AG08396 (cell line): ENCODE data around the gene C2orf81.
"Not testable (repeated sequence)": the region's sequence is repeated elsewhere in the genome, so short reads cannot be mapped to it uniquely, and the experiment has no call there.

Source experiments
- DNase-seq: peaks from one replicate; pipeline ENCODE4 v3.0.0; 2012; ENCODE audit warnings: low spot score, mixed read lengths

Gene C2orf81

GRCh38 chr2:74421221-74421870 is at the start of gene C2orf81, which contains the start of gene WDR54:
Gene C2orf81 (minus strand): TSS chr2:74421619. CDS start chr2:74421560, 59 bp downstream.
Gene WDR54 (plus strand): TSS chr2:74421730. CDS start chr2:74422154, 424 bp downstream.
- DNase-seq = peak; percentile 97

DNA sequence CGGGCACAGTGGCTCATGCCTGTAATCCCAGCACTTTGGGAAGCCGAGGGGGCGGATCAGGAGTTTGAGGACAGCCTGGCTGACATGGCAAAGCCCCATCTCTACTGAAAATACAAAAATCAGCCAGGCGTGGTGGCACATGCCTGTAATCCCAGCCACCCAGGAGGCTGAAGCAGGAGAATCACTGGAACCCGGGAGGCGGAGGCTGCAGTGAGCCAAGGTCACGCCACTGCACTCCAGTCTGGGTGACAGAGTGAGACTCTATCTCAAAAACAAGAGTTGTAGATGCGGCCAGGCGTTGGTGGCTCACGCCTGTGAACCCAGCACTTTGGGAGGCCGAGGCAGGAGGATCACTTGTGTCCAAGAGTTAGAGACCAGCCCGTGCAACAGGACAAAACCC is 49.3 kb upstream of the C2orf81 start:
- DNase-seq = not testable (repeated sequence)

DNA sequence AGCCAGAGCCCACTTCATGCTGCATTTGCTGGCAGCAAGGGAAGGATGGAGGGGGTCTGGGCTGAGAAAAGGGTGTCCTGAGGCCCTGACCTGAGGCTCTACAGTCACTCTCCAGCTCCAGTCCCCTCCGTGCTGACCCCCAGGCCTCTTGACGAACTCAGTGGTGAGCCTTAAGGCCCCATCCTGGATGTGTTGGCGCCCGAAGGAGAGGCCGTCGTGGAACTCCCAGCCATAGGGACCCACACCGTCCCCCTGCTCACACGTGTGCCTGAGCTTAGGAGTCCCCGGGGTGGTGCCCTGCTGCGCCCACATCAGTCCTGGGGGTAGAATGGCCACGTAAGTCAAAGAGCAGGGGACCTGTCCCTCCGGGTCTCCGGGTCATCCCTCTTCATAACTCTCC is 43.0 kb upstream of the C2orf81 start:
- no peak for DNase-seq

DNA sequence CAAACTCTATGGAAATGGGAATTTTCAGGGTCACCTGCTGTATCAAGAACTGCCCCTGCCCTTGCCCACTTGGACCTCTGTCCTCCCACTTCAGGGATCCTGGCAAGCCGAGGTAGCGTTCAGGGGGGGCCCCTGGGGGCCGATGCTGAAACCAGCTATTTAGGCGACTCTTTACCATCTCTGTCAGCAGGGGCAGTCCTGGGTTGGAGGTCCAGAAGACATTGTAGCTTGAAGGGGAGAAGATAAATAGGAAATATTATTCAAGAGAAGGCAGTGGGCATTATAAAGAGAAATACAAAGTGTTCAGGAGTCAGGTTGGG is 41.3 kb upstream of the C2orf81 start:
- no peak for DNase-seq

DNA sequence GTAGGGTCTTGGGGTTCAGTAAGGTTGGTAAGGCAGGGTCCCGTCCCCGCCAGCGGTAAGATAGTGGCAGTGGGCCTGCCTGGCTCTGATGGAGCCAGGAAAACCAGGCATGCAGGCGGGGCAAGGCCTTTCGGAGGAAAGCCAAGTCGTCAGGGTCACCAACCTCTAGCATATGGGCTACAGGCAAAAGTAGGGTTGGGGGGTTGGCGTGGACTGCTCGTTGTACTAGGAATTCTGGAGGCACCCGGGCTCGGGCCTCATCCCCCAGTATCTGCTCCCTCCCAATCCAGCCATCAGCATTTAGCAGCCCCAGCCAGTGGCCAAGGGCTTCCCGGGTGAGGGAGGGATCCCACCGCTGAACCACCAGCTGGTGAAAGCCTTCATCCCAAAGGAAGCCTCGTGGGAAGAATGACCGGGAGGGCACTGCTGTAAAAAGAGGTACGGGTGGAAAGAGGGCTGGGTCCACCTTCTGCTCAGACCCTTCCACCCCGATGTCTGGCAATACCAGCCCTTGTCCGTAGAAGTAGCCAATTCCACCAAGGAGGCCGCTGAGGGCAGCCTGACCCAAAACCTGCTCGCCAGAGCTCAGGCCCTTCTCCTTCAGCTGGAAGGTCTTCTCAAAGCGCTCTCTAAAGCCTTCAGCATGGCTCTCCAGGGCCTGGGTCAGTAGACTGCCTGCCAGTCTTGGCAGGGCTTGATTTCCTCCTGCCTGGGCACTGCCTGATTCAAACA is 40.8 kb upstream of the C2orf81 start:
- DNase-seq = no peak

- DNase-seq = no peak
Measured at GRCh38 chr2:74461187-74462053, 40.0 kb upstream of the C2orf81 start.

GRCh38 chr2:74460187-74460586 is 38.8 kb upstream of the C2orf81 start:
- not testable (repeated sequence) for DNase-seq

DNA sequence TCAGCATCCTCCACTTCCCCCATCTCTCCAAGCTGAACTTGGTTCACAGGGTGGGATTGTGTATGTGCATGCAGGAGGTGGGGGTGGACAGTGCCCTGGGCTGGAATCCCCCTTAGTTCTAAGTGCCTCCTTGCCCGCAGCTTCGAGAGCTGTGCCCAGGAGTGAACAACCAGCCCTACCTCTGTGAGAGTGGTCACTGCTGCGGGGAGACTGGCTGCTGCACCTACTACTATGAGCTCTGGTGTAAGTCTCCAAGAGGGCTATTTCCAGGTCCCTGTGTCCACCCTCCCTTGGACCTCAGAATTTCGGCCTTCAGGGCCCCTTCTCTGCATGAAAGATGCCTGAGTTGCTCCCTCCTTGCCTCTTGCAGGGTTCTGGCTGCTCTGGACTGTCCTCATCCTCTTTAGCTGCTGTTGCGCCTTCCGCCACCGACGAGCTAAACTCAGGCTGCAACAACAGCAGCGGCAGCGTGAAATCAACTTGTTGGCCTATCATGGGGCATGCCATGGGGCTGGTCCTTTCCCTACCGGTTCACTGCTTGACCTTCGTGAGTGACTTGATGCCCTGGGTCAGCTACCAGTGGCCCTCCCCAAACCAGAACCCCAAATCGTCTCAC is 38.2 kb upstream of the C2orf81 start:
- DNase-seq = not testable (repeated sequence)

GRCh38 chr2:74458938-74459363 is 37.5 kb upstream of the C2orf81 start:
- no peak for DNase-seq

- DNase-seq = peak; percentile 99
Measured at GRCh38 chr2:74458132-74458937, 36.9 kb upstream of the C2orf81 start, which contains the start of gene WBP1. Gene WBP1 (plus strand): TSS chr2:74458438. CDS start chr2:74458603, 165 bp downstream.

GRCh38 chr2:74457549-74458131 is 36.2 kb upstream of the C2orf81 start:
- no peak for DNase-seq

GRCh38 chr2:74457129-74457548 is 35.7 kb upstream of the C2orf81 start:
- no peak for DNase-seq

- peak; percentile 91 for DNase-seq
Measured at GRCh38 chr2:74454654-74455511, 33.5 kb upstream of the C2orf81 start, which contains the start of gene INO80B. Gene INO80B (plus strand): TSS chr2:74455087. CDS start chr2:74455117, 30 bp downstream.

GRCh38 chr2:74450570-74451190 is 29.3 kb upstream of the C2orf81 start:
- no peak for DNase-seq

- DNase-seq = no peak
Measured at GRCh38 chr2:74448771-74449170, 27.4 kb upstream of the C2orf81 start.

GRCh38 chr2:74447230-74447999 is 26.0 kb upstream of the C2orf81 start:
- DNase-seq = no peak

- DNase-seq = no peak
Measured at GRCh38 chr2:74444498-74445318, 23.3 kb upstream of the C2orf81 start.
